GM23338 (cell line): ENCODE results near the gene TMEM50A.

Experiments
- CREB1 ChIP-seq: fragments of 250-450 bp; sonication (Bioruptor Pico); IDR thresholded peaks from 2 replicates; pipeline ENCODE4 v1.5.0; 2020; ENCODE audit warnings: low read depth, mild to moderate bottlenecking, moderate library complexity
- CTCF ChIP-seq, 2 experiments: fragments of 200-600 bp in 1 of 2; sonication (generic) in 1 of 2; conservative IDR thresholded peaks; 2 replicates each; pipeline versions ENCODE4 v1.5.1 to v1.6.1; 2016 to 2017; ENCODE audit warnings: antibody characterized with exemption in 2 of 2, low read depth in 2 of 2, mild to moderate bottlenecking in 2 of 2, moderate library complexity in 1 of 2
- EZH2 ChIP-seq: fragments of 200-600 bp; sonication (generic); IDR thresholded peaks from one replicate; pipeline ENCODE4 v1.8.0; 2017; ENCODE audit warnings: antibody characterized with exemption, mild to moderate bottlenecking, low read depth; ENCODE audit not compliant: unreplicated experiment
- EZH2phosphoT487 ChIP-seq: fragments of 200-600 bp; sonication (generic); IDR thresholded peaks from one replicate; pipeline ENCODE4 v1.8.1; 2018; ENCODE audit warnings: antibody characterized with exemption; ENCODE audit not compliant: unreplicated experiment
- JUNB ChIP-seq: IDR thresholded peaks from one replicate; pipeline ENCODE4 v1.6.1; 2016; ENCODE audit warnings: antibody characterized with exemption; ENCODE audit not compliant: unreplicated experiment
- POLR2AphosphoS5 ChIP-seq: IDR thresholded peaks from 2 replicates; pipeline ENCODE4 v1.6.1; 2016; ENCODE audit warnings: antibody characterized with exemption, low read depth
- STAT1 ChIP-seq: IDR thresholded peaks from one replicate; pipeline ENCODE4 v1.6.1; 2016; ENCODE audit warnings: antibody characterized with exemption; ENCODE audit not compliant: unreplicated experiment
- ZNF114 ChIP-seq: fragments of 250-450 bp; sonication (Bioruptor Pico); IDR thresholded peaks from 2 replicates; pipeline ENCODE4 v1.5.0; 2020; ENCODE audit warnings: mild to moderate bottlenecking, moderate library complexity
- ZNF331 ChIP-seq: fragments of 250-450 bp; sonication (Bioruptor Pico); IDR thresholded peaks from 2 replicates; pipeline ENCODE4 v1.5.0; 2020; ENCODE audit warnings: low read depth, mild to moderate bottlenecking, moderate library complexity
- TF ChIP-seq, protein P1 (sequence below): IDR thresholded peaks from one replicate; pipeline ENCODE4 v1.6.1; 2018; ENCODE audit warnings: antibody characterized with exemption; ENCODE audit not compliant: unreplicated experiment

DNA sequence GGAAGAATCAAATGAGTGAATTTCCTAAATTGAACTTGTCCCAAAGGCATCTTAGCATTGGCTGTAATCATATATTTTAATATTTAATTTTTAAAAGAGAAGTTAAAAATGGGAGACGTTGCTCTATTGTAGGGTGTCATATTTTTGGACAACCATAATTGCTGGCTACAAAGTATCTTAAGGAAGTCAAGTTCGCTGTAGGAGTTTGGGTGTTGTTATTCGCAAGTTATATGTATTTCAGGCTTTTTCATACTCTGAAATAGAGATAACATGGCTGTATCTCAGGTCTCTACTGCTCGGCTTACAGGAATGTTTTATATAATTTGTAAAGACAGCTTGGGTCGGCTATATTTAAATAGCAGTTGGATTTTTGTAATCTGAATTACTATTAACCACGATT lies 852 bp downstream of the TMEM50A start:
- no peak for TF ChIP-seq EZH2phosphoT487
- TF ChIP-seq CTCF (conservative IDR thresholded peaks at IDR 0.05; ENCODE audit: low read depth in 2 of 2), result no peak
- no peak for TF ChIP-seq STAT1
- TF ChIP-seq EZH2, result no peak
- TF ChIP-seq, protein P1, sequence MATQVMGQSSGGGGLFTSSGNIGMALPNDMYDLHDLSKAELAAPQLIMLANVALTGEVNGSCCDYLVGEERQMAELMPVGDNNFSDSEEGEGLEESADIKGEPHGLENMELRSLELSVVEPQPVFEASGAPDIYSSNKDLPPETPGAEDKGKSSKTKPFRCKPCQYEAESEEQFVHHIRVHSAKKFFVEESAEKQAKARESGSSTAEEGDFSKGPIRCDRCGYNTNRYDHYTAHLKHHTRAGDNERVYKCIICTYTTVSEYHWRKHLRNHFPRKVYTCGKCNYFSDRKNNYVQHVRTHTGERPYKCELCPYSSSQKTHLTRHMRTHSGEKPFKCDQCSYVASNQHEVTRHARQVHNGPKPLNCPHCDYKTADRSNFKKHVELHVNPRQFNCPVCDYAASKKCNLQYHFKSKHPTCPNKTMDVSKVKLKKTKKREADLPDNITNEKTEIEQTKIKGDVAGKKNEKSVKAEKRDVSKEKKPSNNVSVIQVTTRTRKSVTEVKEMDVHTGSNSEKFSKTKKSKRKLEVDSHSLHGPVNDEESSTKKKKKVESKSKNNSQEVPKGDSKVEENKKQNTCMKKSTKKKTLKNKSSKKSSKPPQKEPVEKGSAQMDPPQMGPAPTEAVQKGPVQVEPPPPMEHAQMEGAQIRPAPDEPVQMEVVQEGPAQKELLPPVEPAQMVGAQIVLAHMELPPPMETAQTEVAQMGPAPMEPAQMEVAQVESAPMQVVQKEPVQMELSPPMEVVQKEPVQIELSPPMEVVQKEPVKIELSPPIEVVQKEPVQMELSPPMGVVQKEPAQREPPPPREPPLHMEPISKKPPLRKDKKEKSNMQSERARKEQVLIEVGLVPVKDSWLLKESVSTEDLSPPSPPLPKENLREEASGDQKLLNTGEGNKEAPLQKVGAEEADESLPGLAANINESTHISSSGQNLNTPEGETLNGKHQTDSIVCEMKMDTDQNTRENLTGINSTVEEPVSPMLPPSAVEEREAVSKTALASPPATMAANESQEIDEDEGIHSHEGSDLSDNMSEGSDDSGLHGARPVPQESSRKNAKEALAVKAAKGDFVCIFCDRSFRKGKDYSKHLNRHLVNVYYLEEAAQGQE, result no peak
- TF ChIP-seq JUNB, result no peak
- no peak for TF ChIP-seq POLR2AphosphoS5
- TF ChIP-seq CREB1 (CRISPR knock-in tag), result no peak
- TF ChIP-seq ZNF331 (CRISPR knock-in tag), result no peak
- TF ChIP-seq ZNF114 (CRISPR knock-in tag), result no peak
